Measurements from ENCODE around the gene RAB1B. TPM values are rescaled to one million over a fixed set of nuclear protein-coding genes. Genes with fewer than 3 reads are reported as not detected.
A peak's percentile ranks its signal among the peaks of the same experiment; 100 is the strongest.

Gene RAB1B
- total and polyA plus RNA-seq, 7 donors: 120 to 163 (median 130) TPM

DNA sequence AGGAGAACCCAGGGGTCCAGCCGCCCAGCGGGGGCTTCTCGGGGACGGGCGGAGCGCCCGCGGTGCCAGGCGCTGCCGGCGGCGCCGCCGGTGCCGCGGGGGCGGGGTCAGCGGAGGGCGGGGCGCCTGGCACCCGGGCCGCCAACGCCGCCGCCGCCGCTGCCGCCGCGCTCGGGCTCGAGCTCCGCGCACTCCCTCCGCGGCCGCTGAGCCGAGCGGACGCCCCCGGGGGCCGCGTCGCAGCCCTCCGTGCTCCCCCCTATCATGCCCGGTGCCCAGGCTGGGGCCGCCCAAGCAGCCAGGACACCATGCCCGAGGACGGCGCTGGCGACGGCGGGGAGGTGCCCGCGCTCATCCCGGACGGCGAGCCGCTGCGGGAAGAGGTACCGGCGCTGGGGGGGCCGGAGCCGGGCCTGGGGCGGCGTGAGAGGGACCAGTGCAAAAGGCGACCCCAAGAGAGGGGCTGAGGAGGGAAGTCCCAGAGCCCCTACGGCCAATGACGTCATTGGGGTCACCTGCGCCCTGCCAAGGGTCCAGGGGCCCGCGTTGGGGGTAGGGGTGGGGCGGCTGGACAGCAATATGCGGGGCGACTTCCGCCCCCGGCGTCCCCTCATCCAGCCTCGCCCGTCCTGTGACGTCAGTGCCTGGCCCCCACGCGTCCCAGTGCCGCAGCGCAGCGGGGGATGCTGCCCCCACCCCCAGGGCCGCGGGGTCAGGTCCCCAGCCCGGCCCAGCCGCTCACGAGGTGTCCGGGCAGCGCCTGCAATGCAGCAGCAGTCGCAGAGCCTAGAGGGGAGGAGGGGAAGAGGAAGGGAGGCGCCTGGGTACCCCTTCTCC, 23.5 kb downstream of the RAB1B start, which contains the start of gene TMEM151A:
TMEM151A (plus strand) TSS at position 189 of the 837 bp plus-strand sequence; CDS start at position 309, 120 bp downstream.
- H3K4me3 ChIP-seq: peak within 1 kb of the TSS; percentile 65
- DNase-seq (no peak), ATAC-seq (no peak)
- WGBS, 3 donors: 2 to 3% (median 2%) methylated on average over 39 to 93 of the region's 95 CpGs
- peaks cover 0 to 1% of the 10 kb centered on the region in 2 donors for H3K36me3 ChIP-seq (ENCODE audit: insufficient read depth in 1 of 2, low read depth in 1 of 2)
- intact Hi-C loops (cut with DNase I): no loop called here
- peaks cover 0 to 40% (median 14%) of the 10 kb centered on the region in 3 donors for H3K27me3 ChIP-seq (ENCODE audit: insufficient read depth in 3 of 3, low read length in 2 of 3)
- H3K4me1 ChIP-seq: peaks cover 16% of the 10 kb centered on the region
- H3K9me3 ChIP-seq: no peaks in the 10 kb centered on the region
- TF ChIP-seq, protein P1, sequence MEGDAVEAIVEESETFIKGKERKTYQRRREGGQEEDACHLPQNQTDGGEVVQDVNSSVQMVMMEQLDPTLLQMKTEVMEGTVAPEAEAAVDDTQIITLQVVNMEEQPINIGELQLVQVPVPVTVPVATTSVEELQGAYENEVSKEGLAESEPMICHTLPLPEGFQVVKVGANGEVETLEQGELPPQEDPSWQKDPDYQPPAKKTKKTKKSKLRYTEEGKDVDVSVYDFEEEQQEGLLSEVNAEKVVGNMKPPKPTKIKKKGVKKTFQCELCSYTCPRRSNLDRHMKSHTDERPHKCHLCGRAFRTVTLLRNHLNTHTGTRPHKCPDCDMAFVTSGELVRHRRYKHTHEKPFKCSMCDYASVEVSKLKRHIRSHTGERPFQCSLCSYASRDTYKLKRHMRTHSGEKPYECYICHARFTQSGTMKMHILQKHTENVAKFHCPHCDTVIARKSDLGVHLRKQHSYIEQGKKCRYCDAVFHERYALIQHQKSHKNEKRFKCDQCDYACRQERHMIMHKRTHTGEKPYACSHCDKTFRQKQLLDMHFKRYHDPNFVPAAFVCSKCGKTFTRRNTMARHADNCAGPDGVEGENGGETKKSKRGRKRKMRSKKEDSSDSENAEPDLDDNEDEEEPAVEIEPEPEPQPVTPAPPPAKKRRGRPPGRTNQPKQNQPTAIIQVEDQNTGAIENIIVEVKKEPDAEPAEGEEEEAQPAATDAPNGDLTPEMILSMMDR (IDR thresholded peaks at IDR 0.05): no peak
- no peak within 1 kb of the TSS for H3K27ac ChIP-seq

DNA sequence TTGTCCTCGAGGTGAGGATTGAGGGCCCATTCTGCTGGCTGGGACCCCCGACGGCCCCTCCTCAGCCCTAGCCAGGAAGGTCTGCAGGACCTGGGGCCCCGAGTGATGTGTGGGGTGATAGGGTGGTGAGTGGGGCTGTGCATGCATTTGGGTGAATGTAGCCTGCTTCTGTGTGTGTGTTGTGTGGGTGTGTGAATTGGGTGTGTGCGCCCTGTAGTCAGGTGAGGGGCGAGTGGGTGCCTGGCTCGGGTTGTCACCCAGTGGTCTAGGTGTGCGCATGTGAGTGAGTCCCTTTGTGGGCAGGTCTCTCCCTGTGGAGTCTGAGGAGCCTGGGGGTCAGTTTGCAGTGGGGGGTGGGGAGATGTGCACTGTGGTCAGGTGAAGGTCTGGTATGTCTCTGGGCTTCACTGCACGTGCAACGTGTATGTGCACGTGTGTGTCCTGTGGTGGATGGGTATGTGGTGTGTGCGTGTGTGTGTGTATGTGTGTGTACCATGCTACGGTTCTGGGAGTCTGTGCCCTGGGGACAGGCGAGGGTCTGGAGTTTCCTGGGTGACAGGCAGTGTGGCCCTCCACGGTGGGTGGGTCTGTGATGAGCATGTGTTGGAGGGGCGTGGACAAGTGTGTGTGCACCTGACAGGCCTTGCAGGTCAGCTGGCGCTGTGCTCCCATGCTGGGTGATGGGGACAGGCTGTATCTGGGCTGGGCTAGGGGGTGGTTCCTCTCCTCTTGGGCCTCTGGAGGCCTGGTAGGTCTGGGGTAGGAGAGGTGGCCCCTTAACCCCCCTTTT, 24.3 kb downstream of the RAB1B start:
- H3K4me3 ChIP-seq: peak overlapping the region; percentile 65

DNA sequence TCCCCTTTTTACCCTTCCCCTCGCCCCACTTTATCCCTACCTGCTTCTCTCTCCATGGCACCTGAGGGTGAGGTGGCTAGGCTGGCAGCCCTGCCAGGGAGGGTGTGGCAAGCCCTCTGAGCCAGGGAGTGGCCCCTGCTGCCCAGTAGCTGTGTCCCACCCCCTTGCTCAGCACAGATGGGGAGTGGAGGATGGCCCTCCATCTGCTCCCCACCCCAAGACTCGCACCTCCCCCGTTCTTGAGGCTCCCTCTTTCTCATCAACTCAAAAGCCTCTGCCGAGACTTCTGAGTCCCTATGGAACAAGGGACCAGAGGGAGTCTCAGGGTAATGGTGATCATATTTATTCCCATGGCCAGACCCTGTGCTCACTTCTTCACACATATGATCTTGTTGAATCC, 24.9 kb downstream of the RAB1B start:
- Histone ChIP-seq H3K4me3 (no peak overlapping the region), H3K27me3 (ENCODE audit: insufficient read depth in 3 of 3, low read length in 2 of 3) (peaks cover 0 to 40% (median 14%) of the 10 kb centered on the region in 3 donors), H3K4me1 (peaks cover 8% of the 10 kb centered on the region), H3K27ac (no peak overlapping the region), H3K9me3 (no peaks in the 10 kb centered on the region), H3K36me3 (ENCODE audit: insufficient read depth in 1 of 2, low read depth in 1 of 2) (no peaks in the 10 kb centered on the region)
- DNase-seq (no peak), ATAC-seq (no peak)
- TF ChIP-seq, protein P1 (IDR thresholded peaks at IDR 0.05): no peak
- intact Hi-C loops (cut with DNase I): no loop called here
- 68 to 78% (median 70%) methylated on average over 4 of the region's 4 CpGs for WGBS, 3 donors

More for the DNA sequence above, 24.3 kb downstream of the RAB1B start:
- 53 to 58% (median 57%) methylated on average over 17 of the region's 17 CpGs for WGBS, 3 donors
- Histone ChIP-seq H3K4me1 (peaks cover 14% of the 10 kb centered on the region), H3K9me3 (no peaks in the 10 kb centered on the region), H3K27ac (no peak overlapping the region), H3K36me3 (ENCODE audit: insufficient read depth in 1 of 2, low read depth in 1 of 2) (no peaks in the 10 kb centered on the region), H3K27me3 (ENCODE audit: insufficient read depth in 3 of 3, low read length in 2 of 3) (peaks cover 0 to 40% (median 14%) of the 10 kb centered on the region in 3 donors)
- DNase-seq (no peak), ATAC-seq (no peak)
- TF ChIP-seq, protein P1 (IDR thresholded peaks at IDR 0.05): no peak
- intact Hi-C loops (cut with DNase I): no loop called here

DNA sequence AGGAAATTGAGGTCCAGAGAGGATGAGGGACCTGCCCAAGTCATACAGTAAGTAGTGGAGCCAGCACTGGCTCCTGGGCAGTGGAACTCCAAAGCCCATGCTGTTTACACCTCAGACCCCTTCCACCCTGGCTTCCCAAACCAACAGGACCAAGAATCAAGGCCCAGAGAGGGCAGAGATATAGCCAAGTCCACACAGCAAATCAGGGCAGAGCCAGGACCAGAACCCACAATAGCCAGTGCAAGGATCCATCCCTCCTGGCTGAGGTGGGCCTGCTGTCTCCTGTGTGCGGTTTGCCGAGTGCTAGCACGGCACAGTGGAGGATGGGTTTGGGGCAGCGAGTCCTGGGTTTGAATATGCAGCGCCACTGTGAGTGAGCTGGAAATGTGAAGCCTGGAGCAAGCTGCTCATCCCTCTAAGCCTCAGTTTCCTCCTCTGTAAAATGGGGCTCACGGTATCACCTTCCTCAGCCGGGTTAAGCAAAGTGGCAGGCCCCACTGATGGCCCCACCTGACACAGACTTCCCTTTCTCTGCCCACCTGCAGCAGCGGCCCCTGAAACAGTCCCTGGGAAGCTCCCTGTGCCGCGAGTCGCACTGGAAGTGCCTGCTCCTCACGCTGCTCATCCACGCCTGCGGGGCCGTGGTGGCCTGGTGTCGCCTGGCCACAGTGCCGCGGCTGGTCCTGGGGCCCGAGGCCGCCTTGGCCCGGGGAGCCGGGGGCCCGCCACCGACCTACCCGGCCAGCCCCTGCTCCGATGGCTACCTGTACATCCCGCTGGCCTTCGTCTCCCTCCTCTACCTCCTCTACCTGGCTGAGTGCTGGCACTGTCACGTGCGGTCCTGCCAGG, 25.6 kb downstream of the RAB1B start:
- TF ChIP-seq, protein P1 (IDR thresholded peaks at IDR 0.05): no peak
- no peaks in the 10 kb centered on the region for H3K36me3 ChIP-seq (ENCODE audit: insufficient read depth in 1 of 2, low read depth in 1 of 2)
- H3K4me1 ChIP-seq: peaks cover 7% of the 10 kb centered on the region
- peaks cover 0 to 40% (median 14%) of the 10 kb centered on the region in 3 donors for H3K27me3 ChIP-seq (ENCODE audit: insufficient read depth in 3 of 3, low read length in 2 of 3)
- no peak overlapping the region for H3K4me3 ChIP-seq
- no peaks in the 10 kb centered on the region for H3K9me3 ChIP-seq
- ATAC-seq (no peak), DNase-seq (no peak)
- intact Hi-C loops (cut with DNase I): no loop called here
- WGBS, 3 donors: 73 to 78% (median 76%) methylated on average over 26 to 30 of the region's 30 CpGs
- no peak overlapping the region for H3K27ac ChIP-seq
